ENCODE results near the gene SLC2A11.

SLC2A11 gene

GRCh38 chr22:23833017-23833751 is 24.5 kb upstream of the SLC2A11 start:
- DNase-seq, result no peak

- DNase-seq, result no peak
Observed at GRCh38 chr22:23833911-23834317, 23.8 kb upstream of the SLC2A11 start.

GRCh38 chr22:23834406-23834792 is 23.3 kb upstream of the SLC2A11 start:
- DNase-seq, result no peak

GRCh38 chr22:23834793-23835483 is 22.7 kb upstream of the SLC2A11 start:
- no peak for DNase-seq

- DNase-seq, result no peak
Observed at GRCh38 chr22:23835484-23836144, 22.1 kb upstream of the SLC2A11 start.

- DNase-seq, result no peak
Observed at GRCh38 chr22:23836281-23836680, 21.4 kb upstream of the SLC2A11 start.

- DNase-seq, result no peak
Observed at GRCh38 chr22:23836692-23837495, 20.8 kb upstream of the SLC2A11 start.

GRCh38 chr22:23837496-23837859 is 20.2 kb upstream of the SLC2A11 start:
- no peak for DNase-seq

GRCh38 chr22:23837911-23838680 is 19.6 kb upstream of the SLC2A11 start:
- no peak for DNase-seq

GRCh38 chr22:23838681-23839468 is 18.8 kb upstream of the SLC2A11 start, which contains the start of gene DERL3:
Gene DERL3, minus strand, starts transcription at chr22:23839006. Its CDS starts 19 bp downstream, at chr22:23838987.
- peak; percentile 91 to 97 (median 93) for DNase-seq

- DNase-seq, result no peak
Observed at GRCh38 chr22:23840026-23840425, 17.6 kb upstream of the SLC2A11 start.

GRCh38 chr22:23841292-23841691 is 16.4 kb upstream of the SLC2A11 start:
- DNase-seq, result no peak

GRCh38 chr22:23841736-23842445 is 15.8 kb upstream of the SLC2A11 start:
- no peak for DNase-seq

- no peak for DNase-seq
Observed at GRCh38 chr22:23842599-23842998, 15.1 kb upstream of the SLC2A11 start.

GRCh38 chr22:23844739-23845202 is 12.9 kb upstream of the SLC2A11 start:
- no peak for DNase-seq

GRCh38 chr22:23845265-23846080 is 12.2 kb upstream of the SLC2A11 start:
- DNase-seq, result no peak

GRCh38 chr22:23846081-23846469 is 11.6 kb upstream of the SLC2A11 start:
- DNase-seq, result no peak

GRCh38 chr22:23847310-23847920 is 10.3 kb upstream of the SLC2A11 start:
- DNase-seq, result no peak
